Epidermal melanocyte (primary cell): Measurements from ENCODE around the gene SLC16A5.
"Not testable (repeated sequence)": the region's sequence is repeated elsewhere in the genome, so short reads cannot be mapped to it uniquely, and the experiment has no call there.

Experiments
- DNase-seq: peaks from one replicate; pipeline ENCODE4 v3.0.0; 2011; ENCODE audit warnings: low spot score; ENCODE audit not compliant: insufficient read length

The SLC16A5 gene

DNA sequence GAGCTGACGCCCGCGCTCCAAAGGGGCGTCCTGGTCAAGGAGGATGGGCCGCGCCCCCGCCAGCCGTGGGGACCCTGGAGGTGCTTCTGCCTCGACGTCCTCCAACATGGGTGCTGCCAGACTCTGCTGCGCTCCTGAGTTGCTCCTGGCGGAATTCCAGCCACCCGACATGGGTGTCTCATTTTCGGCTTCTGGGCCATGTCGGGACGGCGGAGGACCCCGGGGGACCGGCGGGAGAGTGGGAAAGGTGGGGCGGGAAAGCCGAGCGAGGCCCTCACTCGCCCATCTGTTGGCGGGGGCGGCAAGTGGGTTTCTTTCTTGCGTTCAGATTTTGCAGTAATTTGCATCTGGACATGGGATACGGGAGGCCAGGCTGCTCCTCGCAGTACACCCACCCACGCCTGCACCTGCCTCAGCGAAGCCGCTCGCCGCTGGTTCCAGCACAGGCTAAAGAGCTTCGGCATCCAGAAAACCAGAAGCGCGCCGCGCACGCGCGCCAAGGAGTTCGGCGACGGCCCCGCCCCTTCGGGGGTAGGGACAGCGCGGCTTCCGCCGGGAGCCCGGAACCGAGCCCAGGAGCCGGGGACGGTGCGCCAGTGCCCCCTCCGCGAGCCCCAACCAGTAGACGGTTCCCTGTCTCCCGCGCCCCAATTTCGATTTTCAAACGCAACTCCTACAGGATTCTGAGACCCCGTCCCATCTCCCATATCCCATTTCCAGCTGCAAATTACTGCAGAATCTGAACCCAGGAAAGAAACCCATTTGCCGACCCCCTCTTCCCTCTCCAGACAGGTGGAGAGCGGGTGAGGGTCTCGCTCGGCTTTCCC lies 21.9 kb downstream of the SLC16A5 start, which contains the start of gene ARMC7:
Gene ARMC7, plus strand, starts transcription at position 563 of the 827 bp plus-strand sequence. CDS start 320 bp downstream, outside the sequence.
- DNase-seq, result peak; percentile 97

- no peak for DNase-seq
Observed at GRCh38 chr17:75110234-75110937, 22.6 kb downstream of the SLC16A5 start.

DNA sequence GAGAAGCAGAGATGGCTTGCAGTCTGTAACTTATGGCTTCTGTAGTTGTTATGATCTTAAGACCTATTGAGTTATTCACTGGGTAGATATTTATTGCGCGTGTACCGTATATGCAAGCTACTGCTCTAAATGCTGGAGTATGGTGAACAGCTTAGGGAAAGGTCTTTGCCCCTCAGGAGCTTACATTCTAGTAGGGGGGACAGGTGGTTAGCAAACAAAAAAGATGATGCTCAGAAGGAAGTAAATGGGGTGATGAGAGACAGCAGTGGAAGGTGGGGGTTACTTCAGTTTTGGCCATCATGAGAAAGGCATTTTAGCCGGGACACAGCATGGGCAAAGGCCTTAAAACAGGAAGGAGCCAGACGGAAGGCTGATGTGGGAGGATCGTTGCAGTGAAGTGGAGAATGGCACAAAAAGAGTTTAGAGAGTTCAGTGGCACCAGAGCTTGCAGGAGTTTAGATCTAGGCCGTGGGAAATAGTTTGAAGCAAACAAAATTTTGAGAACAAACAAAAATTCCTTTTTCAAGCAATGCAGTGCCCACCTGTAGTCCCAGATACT lies 24.1 kb downstream of the SLC16A5 start:
- no peak for DNase-seq

DNA sequence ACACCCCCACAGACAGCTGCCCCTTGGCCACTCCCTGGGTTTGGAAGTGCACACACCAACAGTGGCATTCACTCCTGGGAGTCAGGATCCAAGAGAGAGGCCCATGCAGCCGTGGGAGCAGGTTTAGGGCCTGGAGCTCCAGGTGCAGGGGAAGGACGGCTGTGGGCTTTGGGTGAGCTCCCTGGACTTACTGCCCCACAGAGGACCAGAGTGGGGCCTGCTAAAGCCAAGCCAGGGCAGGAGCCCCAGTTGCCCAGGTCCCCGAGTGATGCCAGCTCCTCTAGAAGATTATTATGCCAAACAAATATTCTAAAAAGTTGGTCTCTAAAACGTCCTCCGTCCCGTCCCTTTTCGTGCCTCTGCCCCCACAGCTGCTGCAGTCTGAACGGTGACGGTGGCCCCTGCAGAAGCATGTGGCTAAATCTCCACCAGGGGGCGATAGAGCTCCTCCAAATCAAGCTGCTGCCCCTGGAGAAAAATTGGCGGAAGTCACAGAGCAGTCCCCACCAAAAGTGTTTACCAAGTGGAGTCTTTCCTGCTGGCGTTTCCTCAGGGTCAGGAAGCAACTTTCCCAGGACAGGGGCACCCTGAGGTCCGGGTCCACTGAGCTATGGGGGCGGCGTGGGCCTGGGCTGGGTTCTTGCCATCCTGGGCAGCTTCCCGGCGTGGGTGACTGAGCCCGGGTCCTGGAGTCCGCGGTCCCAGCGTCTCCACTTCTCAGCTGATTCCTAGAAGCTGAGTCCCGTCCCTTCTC lies 26.2 kb downstream of the SLC16A5 start:
- peak; percentile 83 for DNase-seq

- DNase-seq, result no peak
Observed at GRCh38 chr17:75114552-75115314, 27.0 kb downstream of the SLC16A5 start.

DNA sequence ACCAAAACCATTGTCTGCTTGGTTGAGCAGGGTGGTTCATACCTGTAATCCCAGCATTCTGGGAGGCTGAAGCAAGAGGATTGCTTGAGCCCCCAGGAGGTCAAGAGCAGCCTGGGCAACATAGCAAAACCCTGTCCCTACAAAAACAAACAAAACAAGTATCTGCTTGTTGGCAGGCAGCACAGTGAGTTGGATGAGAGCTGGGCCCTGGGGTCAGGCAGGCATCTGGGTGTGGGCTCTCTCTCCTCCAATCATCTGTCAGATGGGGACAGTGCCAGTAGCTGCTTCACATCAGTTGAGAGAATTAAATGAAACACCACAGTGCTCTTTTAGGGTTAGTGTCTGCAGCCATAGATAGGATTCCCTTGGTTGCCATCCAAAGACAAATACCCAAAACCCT lies 27.8 kb downstream of the SLC16A5 start:
- no peak for DNase-seq

- no peak for DNase-seq
Observed at GRCh38 chr17:75116737-75117136, 29.0 kb downstream of the SLC16A5 start.

- no peak for DNase-seq
Observed at GRCh38 chr17:75118307-75118706, 30.6 kb downstream of the SLC16A5 start.

DNA sequence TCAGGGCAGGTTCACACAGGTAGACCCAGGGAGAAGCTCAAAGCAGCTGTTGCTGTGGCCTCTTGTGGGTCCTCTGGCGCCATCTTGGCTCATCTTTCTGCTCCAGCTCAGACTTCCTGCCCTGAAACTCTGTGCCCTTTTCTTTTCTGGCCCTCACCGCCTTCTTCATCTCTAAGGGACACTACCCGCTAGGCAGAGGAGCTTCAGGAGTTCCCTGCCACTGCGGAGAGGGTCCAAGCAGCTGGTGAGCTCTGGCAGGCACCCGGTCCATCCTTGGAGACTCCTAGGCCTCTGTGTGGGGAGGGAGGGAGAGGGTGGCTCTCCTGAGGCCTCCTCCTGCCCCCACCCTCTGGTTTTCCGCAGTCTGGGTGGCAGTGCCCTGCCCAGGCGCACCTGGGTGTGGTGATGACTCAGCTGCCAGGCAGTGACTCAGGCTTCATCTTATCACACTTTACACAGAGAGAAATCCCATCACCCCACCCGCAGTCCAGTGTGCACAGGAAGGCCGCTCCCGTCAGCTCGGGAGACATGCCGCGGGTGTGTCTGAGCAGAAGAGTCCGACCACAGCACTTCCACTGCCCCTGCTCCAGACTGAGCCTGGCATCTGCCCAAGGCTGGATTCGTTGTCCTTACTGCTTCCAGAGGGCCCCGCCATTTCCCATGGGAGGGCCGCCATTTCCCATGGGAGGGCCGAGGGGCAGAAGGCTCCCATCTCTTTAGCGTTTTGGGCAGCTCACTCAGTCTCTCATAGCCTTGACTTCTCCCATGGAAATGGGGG lies 36.5 kb downstream of the SLC16A5 start:
- no peak for DNase-seq

GRCh38 chr17:75124819-75125162 lies 37.0 kb downstream of the SLC16A5 start:
- no peak for DNase-seq

- DNase-seq, result no peak
Observed at GRCh38 chr17:75125984-75126383, 38.2 kb downstream of the SLC16A5 start.

DNA sequence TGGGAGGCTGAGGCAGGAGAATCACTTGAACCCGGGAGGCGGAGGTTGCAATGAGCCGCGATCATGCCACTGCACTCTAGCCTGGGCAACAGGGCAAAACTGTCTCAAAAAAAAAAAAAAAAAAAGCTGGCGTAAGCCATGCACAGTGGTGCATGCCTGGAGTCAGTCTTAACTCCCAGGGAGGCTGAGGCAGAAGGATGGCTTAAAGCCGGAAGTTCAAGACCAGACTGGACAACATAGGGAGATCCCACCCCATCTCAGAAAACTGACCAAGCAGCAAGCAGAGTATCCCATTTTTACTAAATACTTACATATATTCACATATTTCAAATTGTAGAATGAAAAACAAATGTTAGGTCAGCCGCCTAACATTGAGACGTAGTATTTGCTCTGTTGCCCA lies 39.2 kb downstream of the SLC16A5 start:
- DNase-seq, result no peak

- DNase-seq, result not testable (repeated sequence)
Observed at GRCh38 chr17:75127936-75128335, 40.2 kb downstream of the SLC16A5 start.

- no peak for DNase-seq
Observed at GRCh38 chr17:75128694-75129505, 41.1 kb downstream of the SLC16A5 start.

DNA sequence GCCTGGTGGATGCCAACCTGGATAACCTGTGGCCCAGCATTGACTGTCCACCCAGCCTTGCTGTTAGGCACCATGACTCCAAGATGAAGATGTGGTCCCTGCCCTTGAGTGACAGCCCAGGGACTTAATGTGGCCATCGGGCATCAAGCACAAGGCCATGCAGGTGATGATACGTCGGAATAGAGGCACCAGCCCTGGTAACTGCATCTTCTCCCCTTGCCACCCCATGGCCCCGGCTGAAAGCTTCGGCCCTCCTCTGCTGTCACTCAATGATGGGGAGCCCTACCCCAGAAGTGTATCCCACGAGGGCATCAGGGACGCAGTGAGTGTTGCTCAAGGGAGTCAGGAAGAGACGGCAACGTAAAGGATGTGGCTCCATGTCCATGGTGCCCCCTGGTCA lies 41.8 kb downstream of the SLC16A5 start:
- DNase-seq, result no peak

GRCh38 chr17:75130059-75130631 lies 42.4 kb downstream of the SLC16A5 start:
- no peak for DNase-seq

- no peak for DNase-seq
Observed at GRCh38 chr17:75130632-75131277, 43.0 kb downstream of the SLC16A5 start.

- DNase-seq, result peak; percentile 76
Observed at GRCh38 chr17:75131278-75132017, 43.7 kb downstream of the SLC16A5 start, which contains the start of gene NT5C. Gene NT5C, minus strand, starts transcription at chr17:75131742. Its CDS starts 35 bp downstream, at chr17:75131707.
